Ovary (tissue), 9 donors: ENCODE data around the gene MSI2. TPM values are rescaled to one million over a fixed set of nuclear protein-coding genes. Genes with fewer than 3 reads are reported as not detected.

Experiments
- DNase-seq, 5 donors: peaks; one replicate each; pipeline ENCODE4 v3.0.0-alpha.2; 2019 to 2020
- H3K27ac ChIP-seq, 2 donors: fragments of 200-600 bp; one replicate each; pipeline versions ENCODE4 v1.5.1 to v1.8.0; 2019 to 2022
- H3K27me3 ChIP-seq: fragments of 200-600 bp; one replicate; pipeline ENCODE4 v1.8.0; 2022
- H3K36me3 ChIP-seq: fragments of 200-600 bp; sonication (generic); one replicate; pipeline ENCODE4 v1.5.1; 2019
- H3K4me1 ChIP-seq: one replicate; pipeline ENCODE4 v1.8.1; 2013; ENCODE audit warnings: mild to moderate bottlenecking, moderate library complexity; ENCODE audit not compliant: insufficient read depth
- H3K4me3 ChIP-seq: fragments of 200-600 bp; sonication (generic); one replicate; pipeline ENCODE4 v1.5.1; 2017
- H3K9me3 ChIP-seq, 2 donors: fragments of 200-600 bp in 1 of 2; sonication (generic) in 1 of 2; one replicate each; pipeline versions ENCODE4 v1.5.1 to v1.8.1; 2013 to 2019; ENCODE audit warnings: mild to moderate bottlenecking in 1 of 2, moderate library complexity in 1 of 2
- EP300 ChIP-seq: sonication (generic); formaldehyde crosslinking; IDR thresholded peaks from one replicate; pipeline ENCODE4 v1.6.1; 2017; ENCODE audit warnings: antibody characterized with exemption
- POLR2A ChIP-seq: fragments of 450-650 bp; IDR thresholded peaks from one replicate; pipeline ENCODE4 v1.6.1; 2017; ENCODE audit warnings: antibody characterized with exemption, mild to moderate bottlenecking, moderate library complexity
- WGBS, 3 donors: extraction: QIAGEN DNeasy Blood & Tissue Kit in 1 of 3; methylation state at CpG; one replicate each; pipeline versions ENCODE4 v1.1.5 to v1.1.7; 2013 to 2017; 5-methylcytosine and 5-hydroxymethylcytosine counted together
- intact Hi-C, 4 donors: fragments of 100-400 bp; cut with DNase I; formaldehyde crosslinking; loops; one replicate each; pipeline versions ENCODE4 v1.11.0 to v1.15.1; 2022 to 2023
- polyA plus RNA-seq, 2 donors: library from polyadenylated mRNA; stranded (reverse); fragments of 200-250 nt in 1 of 2; fragments of 350-450 nt in 1 of 2; fragmentation: Illumina TruSeq in 1 of 2; extraction: RNeasy Lipid Tissue Mini Kit (QIAGEN cat#74804) in 1 of 2; gene quantifications; one replicate each; pipeline ENCODE4 v1.2.3, GENCODE V29; 2013 to 2014
- total RNA-seq, 7 donors: library from RNA; depleted of rRNA in 2 of 7; stranded (reverse); fragments of >200 nt in 2 of 7; fragmentation: NEBNext Ultra II Directional in 3 of 7; extraction: Animal tissue kit (Norgen Biotek cat#: 25700) in 3 of 7; gene quantifications; one replicate each; pipeline versions ENCODE4 v1.1.0 to v1.2.4, GENCODE V29; 2016 to 2023
- TF ChIP-seq, protein P1 (sequence below), 3 donors: fragments of 450-650 bp in 2 of 3; fragments of 200-600 bp in 1 of 3; IDR thresholded peaks; one replicate each; pipeline versions ENCODE4 v1.5.1 to v1.8.0; 2016 to 2022; ENCODE audit warnings: antibody characterized with exemption in 3 of 3, mild to moderate bottlenecking in 1 of 3
- donor health status: DM: no; HTN: no; CAD: no; lungs with moderate emphysema.
- donor health status: DM: no; HTN: no; CAD: no.
- donor health status: Bipolar disorder and iron deficiency.
- donor health status: DM: yes; HTN: yes; CAD: no.
- donor health status: DM: no; HTN: no; CAD: no.
- donor health status: DM: yes; HTN: yes; CAD: no.

MSI2 gene
- total and polyA plus RNA-seq, 9 donors, result 43.1 to 199 (median 120) TPM

DNA sequence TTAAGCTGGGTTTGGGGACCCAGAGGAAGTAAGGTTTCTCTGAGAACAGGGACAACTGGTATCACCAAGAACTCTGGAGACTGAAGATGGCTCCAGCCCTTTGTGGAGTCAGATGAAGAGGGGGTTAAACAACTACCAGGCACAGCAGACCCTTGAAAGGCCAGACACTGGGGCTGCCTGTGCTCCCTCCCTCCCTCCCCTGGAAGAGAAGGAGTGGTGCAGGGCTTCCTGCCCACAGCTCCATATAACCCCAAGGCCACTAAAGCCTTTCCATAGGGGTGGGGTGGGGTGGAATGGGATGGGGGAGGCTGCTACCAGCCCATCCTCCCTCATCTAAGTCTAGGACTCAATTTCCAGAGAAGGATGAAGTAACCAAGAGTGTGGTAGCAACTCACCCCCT is 422.1 kb downstream of the MSI2 start:
- intact Hi-C loops, result loop anchor here in 2 of 4 donors (10.0 kb wide), 2 partner anchors 234 to 424 kb away; partner anchors contain the start of gene MSI2 (in 1 of the 2)
- H3K9me3 ChIP-seq, result no peaks in the 10 kb centered on the region
- no peak for DNase-seq
- no peaks in the 10 kb centered on the region for H3K27me3 ChIP-seq
- TF ChIP-seq EP300 (no peak), POLR2A (no peak)
- TF ChIP-seq, protein P1, sequence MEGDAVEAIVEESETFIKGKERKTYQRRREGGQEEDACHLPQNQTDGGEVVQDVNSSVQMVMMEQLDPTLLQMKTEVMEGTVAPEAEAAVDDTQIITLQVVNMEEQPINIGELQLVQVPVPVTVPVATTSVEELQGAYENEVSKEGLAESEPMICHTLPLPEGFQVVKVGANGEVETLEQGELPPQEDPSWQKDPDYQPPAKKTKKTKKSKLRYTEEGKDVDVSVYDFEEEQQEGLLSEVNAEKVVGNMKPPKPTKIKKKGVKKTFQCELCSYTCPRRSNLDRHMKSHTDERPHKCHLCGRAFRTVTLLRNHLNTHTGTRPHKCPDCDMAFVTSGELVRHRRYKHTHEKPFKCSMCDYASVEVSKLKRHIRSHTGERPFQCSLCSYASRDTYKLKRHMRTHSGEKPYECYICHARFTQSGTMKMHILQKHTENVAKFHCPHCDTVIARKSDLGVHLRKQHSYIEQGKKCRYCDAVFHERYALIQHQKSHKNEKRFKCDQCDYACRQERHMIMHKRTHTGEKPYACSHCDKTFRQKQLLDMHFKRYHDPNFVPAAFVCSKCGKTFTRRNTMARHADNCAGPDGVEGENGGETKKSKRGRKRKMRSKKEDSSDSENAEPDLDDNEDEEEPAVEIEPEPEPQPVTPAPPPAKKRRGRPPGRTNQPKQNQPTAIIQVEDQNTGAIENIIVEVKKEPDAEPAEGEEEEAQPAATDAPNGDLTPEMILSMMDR (IDR thresholded peaks at IDR 0.05), result no peak
- no peak overlapping the region for H3K4me3 ChIP-seq
- no peaks in the 10 kb centered on the region for H3K4me1 ChIP-seq
- no peaks in the 10 kb centered on the region for H3K36me3 ChIP-seq
- no peak overlapping the region for H3K27ac ChIP-seq

DNA sequence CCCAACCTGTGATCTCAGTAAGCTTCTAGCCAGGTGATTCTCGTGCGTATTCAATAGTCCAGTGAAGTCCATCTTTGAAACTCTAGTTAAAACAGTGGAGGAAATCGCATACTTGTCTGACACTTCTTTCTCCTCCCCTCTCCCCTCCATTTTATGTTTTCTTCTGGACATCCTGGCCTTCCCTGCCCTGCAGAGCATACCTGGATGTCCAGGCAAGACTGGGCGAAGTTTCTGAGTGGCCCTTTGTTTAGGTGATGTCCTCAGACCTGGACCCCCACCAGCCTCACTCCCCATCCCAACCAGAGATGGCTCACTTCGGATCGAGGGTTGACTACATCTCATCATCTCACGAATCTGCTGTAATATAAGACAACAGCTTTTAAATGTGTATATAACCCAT is 423.0 kb downstream of the MSI2 start:
- Histone ChIP-seq H3K4me1 (no peaks in the 10 kb centered on the region), H3K36me3 (no peaks in the 10 kb centered on the region), H3K27me3 (no peaks in the 10 kb centered on the region), H3K9me3 (no peaks in the 10 kb centered on the region), H3K4me3 (no peak overlapping the region), H3K27ac (no peak overlapping the region)
- DNase-seq, result no peak
- intact Hi-C loops, result loop anchor here in 2 of 4 donors (10.0 kb wide), 2 partner anchors 235 to 425 kb away; partner anchors contain the start of gene MSI2 (in 1 of the 2)
- TF ChIP-seq, protein P1 (IDR thresholded peaks at IDR 0.05), result no peak
- TF ChIP-seq POLR2A (no peak), EP300 (no peak)
- WGBS, 3 donors, result 78 to 90% (median 82%) methylated on average over 7 of the region's 7 CpGs

DNA sequence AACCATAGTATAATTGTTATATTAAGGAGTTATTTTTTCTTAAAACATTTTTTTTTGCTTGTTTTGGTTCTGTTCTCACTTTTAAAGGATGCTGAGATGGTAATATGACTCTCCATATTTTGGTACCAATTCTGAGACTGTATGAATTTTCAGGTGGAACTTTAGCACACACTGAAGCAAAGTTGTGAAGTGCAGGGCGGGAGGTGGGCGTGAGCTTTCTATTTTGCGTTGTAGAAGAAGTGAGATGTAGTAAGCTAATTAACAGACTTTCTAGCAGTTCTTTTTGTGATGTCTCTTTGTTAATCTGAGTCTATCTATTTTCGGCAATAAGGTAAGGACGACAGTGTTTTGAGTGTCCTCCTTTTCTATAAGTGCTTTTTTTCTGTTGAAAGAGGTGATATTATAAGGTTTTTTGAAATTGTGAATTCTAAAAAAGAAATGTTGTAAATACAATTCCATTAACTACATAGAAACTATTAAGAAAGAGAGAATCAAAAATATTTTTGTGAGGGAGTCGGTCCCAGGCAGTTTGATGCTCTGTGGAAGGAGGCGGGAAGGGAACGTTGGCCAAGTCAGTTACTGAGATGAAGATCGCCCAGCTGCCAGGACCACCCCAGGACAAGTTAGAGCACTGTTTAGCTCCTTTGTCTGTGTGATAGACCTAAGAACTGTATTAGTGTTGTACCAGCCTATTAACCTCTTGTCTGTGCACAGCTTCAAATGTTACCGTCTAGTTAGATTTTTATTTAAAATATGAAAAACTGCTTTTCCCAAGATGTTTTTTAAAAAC is 423.8 kb downstream of the MSI2 start:
- 47 to 67% (median 56%) methylated on average over 10 of the region's 10 CpGs for WGBS, 3 donors
- TF ChIP-seq, protein P1 (IDR thresholded peaks at IDR 0.05), result no peak
- no peak for TF ChIP-seq EP300
- no peak for TF ChIP-seq POLR2A
- intact Hi-C loops, result loop anchor here in 2 of 4 donors (10.0 kb wide), 2 partner anchors 235 to 425 kb away; partner anchors contain the start of gene MSI2 (in 1 of the 2)
- Histone ChIP-seq H3K36me3 (no peaks in the 10 kb centered on the region), H3K9me3 (no peaks in the 10 kb centered on the region), H3K4me1 (no peaks in the 10 kb centered on the region), H3K27ac (no peak overlapping the region), H3K4me3 (no peak overlapping the region), H3K27me3 (no peaks in the 10 kb centered on the region)
- no peak for DNase-seq

GRCh38 chr17:57682701-57683100 is 426.4 kb downstream of the MSI2 start:
- 95 to 98% (median 97%) methylated on average over 16 of the region's 16 CpGs for WGBS, 3 donors
- H3K4me1 ChIP-seq, result no peaks in the 10 kb centered on the region
- no peak overlapping the region for H3K27ac ChIP-seq
- no peak overlapping the region for H3K4me3 ChIP-seq
- H3K27me3 ChIP-seq, result no peaks in the 10 kb centered on the region
- no peak for DNase-seq
- intact Hi-C loops, result no loop called here
- H3K36me3 ChIP-seq, result no peaks in the 10 kb centered on the region
- H3K9me3 ChIP-seq, result no peaks in the 10 kb centered on the region
- TF ChIP-seq POLR2A (no peak), EP300 (no peak)
- TF ChIP-seq, protein P1 (IDR thresholded peaks at IDR 0.05), result no peak
